Central memory CD8-positive, alpha-beta T cell (primary cell): ENCODE measurements around the gene ANKFN1.

Experiments
- ATAC-seq: fragments of 150-1000 bp; cut with Tn5 transposase; replicated peaks from 2 replicates; pipeline ENCODE4 v1.10.0; 2022; ENCODE audit warnings: mild to moderate bottlenecking, moderate FRiP score, moderate number of reproducible peaks; ENCODE audit not compliant: poor library complexity, severe bottlenecking; ENCODE audit errors: extremely low read depth
- DNase-seq, 2 donors: peaks; one replicate each; pipeline ENCODE4 v3.0.0; 2021; ENCODE audit warnings: low spot score in 2 of 2
- H3K27ac Mint-ChIP-seq: one replicate; pipeline ENCODE4 v1.8.0; 2022; ENCODE audit warnings: low read depth, mild to moderate bottlenecking, moderate library complexity, mixed read lengths
- H3K27me3 Mint-ChIP-seq: one replicate; pipeline ENCODE4 v1.8.0; 2022; ENCODE audit warnings: mixed read lengths
- H3K36me3 Mint-ChIP-seq: one replicate; pipeline ENCODE4 v1.8.0; 2022; ENCODE audit warnings: mild to moderate bottlenecking, moderate library complexity, mixed read lengths; ENCODE audit not compliant: insufficient read depth
- H3K4me1 Mint-ChIP-seq: one replicate; pipeline ENCODE4 v1.8.0; 2022; ENCODE audit warnings: mixed read lengths
- H3K4me3 Mint-ChIP-seq: one replicate; pipeline ENCODE4 v1.8.0; 2022; ENCODE audit warnings: mild to moderate bottlenecking, moderate library complexity, mixed read lengths
- H3K9me3 Mint-ChIP-seq: one replicate; pipeline ENCODE4 v1.8.0; 2022; ENCODE audit warnings: mixed read lengths

The ANKFN1 gene, protein sequence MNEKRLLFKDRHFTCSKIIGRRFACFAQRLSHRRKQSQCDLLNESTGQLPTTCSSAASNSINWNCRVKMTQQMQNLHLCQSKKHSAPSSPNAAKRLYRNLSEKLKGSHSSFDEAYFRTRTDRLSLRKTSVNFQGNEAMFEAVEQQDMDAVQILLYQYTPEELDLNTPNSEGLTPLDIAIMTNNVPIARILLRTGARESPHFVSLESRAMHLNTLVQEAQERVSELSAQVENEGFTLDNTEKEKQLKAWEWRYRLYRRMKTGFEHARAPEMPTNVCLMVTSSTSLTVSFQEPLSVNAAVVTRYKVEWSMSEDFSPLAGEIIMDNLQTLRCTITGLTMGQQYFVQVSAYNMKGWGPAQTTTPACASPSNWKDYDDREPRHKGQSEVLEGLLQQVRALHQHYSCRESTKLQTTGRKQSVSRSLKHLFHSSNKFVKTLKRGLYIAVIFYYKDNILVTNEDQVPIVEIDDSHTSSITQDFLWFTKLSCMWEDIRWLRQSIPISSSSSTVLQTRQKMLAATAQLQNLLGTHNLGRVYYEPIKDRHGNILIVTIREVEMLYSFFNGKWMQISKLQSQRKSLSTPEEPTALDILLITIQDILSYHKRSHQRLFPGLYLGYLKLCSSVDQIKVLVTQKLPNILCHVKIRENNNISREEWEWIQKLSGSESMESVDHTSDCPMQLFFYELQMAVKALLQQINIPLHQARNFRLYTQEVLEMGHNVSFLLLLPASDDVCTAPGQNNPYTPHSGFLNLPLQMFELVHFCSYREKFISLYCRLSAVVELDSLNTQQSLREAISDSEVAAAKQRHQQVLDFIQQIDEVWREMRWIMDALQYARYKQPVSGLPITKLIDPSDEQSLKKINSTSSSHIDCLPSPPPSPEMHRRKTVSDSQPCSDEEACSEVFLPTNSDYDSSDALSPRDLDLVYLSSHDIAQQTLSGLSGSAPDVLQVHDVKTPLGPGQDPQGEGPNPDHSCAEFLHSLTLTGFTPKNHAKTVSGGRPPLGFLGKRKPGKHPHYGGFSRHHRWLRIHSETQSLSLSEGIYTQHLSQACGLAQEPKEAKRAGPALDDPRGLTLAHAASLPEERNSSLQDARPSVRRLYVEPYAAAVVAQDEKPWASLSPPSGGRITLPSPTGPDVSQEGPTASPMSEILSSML

DNA sequence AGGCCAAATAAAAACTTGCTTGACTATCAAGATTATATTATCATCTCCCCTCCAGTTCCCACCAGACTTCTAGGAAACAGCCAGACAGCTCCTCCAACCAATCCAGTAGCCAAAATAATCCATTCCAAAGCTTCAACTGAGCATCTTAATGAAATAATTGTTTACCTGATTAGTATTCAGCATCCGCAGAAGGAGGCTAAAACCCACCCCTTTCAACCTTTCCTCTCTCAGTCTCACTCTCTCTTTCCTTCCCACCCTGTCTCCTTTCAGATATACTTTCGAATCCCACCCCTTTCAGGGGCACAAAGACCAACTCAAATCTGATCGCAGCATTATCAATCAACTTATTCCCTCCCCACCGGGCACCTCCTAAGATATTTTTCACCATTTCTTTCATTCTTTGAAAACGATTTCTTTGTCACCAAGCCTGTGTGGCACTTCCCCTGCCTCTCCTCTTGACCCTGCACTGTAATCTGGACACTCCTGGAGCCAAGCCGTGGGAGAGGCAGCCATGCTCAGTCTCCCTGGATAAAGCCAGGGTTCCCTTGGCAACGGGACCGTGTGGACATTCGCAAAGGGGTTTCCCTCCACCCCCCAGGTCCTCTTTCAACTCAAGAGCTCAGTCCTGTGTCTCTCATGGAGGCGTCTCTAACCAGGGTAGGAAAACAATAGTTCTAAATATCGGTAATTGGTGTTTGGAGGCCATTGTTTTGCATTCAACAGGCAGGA lies at the start of gene ANKFN1:
TSS of gene ANKFN1 (plus strand) at position 602 of the 729 bp plus-strand sequence. CDS start 59,193 bp downstream, outside the sequence.
- no peak for DNase-seq
- Mint-ChIP-seq H3K4me3 (no peak within 1 kb of the TSS), H3K27ac (no peak within 1 kb of the TSS), H3K36me3 (no peaks in the 10 kb centered on the region), H3K4me1 (no peaks in the 10 kb centered on the region), H3K9me3 (no peaks in the 10 kb centered on the region), H3K27me3 (peaks cover 1% of the 10 kb centered on the region)
- ATAC-seq, result no peak

DNA sequence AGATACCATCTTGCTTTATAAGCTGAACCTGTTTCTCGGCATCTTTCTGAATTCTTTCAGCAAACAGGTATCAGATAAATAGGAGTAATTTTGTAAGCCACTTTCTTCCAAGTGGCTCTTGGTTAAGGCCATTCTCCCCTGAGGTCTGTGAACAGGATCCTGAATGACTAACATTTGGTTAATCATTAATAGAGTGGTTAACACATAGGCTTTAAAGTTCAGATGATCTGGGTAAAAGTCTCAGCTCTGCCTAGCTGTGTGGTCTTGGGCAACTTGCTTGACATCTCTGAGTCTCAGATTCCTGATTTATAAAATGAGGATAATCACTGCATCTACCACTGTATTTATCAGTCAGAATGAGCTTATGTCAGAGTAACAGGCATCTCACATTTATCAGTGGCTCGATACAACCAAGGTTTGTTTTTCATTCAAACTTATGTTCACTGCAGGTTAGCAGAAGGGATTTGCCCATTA lies 44.4 kb upstream of the ANKFN1 start:
- Mint-ChIP-seq H3K9me3 (no peaks in the 10 kb centered on the region), H3K27ac (no peak overlapping the region), H3K4me3 (no peak overlapping the region), H3K27me3 (no peaks in the 10 kb centered on the region), H3K4me1 (no peaks in the 10 kb centered on the region), H3K36me3 (no peaks in the 10 kb centered on the region)
- no peak for ATAC-seq
- DNase-seq, result no peak

DNA sequence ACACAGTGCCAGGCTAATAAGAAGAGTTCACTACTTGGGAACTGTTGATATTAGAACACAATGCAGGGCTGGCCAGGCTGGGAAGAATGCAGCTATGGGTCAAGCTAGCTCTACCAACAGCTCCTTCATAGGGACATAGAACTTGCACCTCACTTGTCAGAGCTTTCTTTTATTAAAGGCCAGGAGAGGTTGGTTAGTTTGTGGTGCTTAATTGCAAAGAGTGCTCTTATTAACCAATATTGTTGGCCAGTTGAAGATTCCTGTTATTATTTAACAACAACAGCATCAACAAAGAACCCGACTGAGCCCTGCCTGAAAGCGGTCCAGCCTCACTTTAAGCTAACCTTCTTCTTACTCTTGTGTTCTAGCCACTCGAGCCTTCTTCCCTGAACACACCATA lies 43.4 kb upstream of the ANKFN1 start:
- ATAC-seq (no peak), DNase-seq (no peak)
- Mint-ChIP-seq H3K4me3 (no peak overlapping the region), H3K4me1 (no peaks in the 10 kb centered on the region), H3K9me3 (no peaks in the 10 kb centered on the region), H3K36me3 (no peaks in the 10 kb centered on the region), H3K27me3 (no peaks in the 10 kb centered on the region), H3K27ac (no peak overlapping the region)

DNA sequence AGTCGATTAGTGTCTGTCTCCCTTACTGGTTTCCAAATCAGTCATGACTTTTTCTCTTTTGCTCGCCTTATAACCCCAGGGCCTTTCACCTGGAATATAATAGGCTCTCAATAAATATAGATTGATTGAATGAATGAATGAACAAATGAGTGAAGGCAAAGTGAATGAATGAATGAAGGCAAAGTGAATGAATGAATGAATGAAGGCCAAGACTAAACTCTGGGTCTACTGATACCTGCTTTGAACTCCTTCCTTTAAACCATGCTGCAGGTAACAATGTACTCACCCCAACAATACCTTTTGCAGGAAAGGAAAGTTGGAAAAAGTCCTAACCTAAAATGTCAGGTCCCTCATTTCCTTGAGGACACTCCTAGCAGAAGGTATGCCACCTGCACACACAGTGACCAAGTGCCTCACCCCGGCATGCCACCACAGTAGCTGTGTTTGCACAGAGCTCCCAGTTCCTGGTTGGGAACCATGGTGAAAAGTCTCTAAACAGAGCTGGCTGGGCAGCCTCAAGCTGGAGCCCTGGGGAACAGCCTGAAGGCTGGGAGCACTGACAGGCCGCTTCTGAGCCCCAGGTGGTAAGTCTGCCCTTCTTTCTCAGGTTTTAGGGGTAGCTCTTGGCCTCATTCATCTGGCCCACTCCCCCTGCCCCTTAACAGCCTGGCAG lies 42.7 kb upstream of the ANKFN1 start:
- no peak overlapping the region for H3K27ac Mint-ChIP-seq
- no peak for DNase-seq
- no peaks in the 10 kb centered on the region for H3K36me3 Mint-ChIP-seq
- no peaks in the 10 kb centered on the region for H3K27me3 Mint-ChIP-seq
- H3K4me3 Mint-ChIP-seq, result no peak overlapping the region
- H3K4me1 Mint-ChIP-seq, result no peaks in the 10 kb centered on the region
- no peaks in the 10 kb centered on the region for H3K9me3 Mint-ChIP-seq
- ATAC-seq, result no peak

DNA sequence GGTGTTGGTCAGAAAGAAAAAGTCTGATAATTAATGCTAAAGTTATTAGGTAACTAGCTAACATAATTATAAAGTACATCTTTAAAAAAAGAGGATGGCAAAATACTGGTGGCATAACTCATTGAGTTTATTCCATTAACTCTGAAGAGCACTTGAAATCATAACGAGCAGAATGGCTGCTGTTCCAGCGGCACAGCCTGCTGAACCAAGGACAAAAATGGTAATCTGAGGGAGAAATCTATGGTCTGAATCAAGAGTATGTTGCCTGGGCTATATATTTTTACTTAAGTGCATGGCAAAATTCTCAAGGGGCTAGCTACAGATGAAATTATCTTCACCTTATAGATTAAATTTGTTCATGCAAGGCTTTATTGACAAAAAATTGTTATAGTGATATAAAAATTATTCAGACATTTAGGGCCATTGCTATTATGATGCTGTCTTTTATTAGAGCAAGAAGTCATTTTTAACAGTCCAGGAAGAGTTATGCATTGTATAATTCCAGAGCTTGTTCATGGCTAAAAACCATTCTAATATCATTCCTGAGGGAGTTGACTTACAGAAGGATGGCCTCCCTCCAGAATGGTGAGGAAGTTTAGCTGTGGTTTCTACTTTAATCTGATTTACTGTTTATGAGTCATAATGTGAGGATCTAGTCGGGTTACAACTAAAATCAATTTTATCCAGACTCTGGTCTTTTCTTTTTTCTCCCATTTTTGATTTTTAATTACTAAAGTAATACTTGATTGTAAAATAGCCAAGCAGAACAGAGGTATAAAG lies 41.4 kb upstream of the ANKFN1 start:
- Mint-ChIP-seq H3K4me1 (no peaks in the 10 kb centered on the region), H3K27me3 (no peaks in the 10 kb centered on the region), H3K36me3 (no peaks in the 10 kb centered on the region), H3K27ac (no peak overlapping the region), H3K9me3 (no peaks in the 10 kb centered on the region), H3K4me3 (no peak overlapping the region)
- DNase-seq, result no peak
- ATAC-seq, result no peak

DNA sequence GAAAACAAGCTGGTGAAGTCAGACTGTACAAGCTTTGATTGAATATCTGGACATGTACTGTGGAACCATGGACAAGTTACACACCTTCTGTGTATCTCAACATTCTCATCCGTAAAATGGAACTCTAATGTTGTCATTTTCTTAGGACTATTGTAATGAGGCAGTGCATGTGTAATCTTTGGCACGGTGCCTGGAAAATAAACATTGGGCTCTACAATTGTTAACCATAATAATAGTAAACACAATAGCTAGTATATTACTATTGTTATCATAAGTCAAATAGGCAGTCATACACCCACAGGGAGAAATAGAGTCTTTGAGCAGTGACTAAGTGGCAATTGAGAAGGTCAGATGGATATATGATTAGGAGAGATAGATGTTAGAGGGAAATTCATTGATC lies 39.8 kb upstream of the ANKFN1 start:
- Mint-ChIP-seq H3K27ac (no peak overlapping the region), H3K9me3 (no peaks in the 10 kb centered on the region), H3K4me3 (no peak overlapping the region), H3K36me3 (no peaks in the 10 kb centered on the region), H3K27me3 (no peaks in the 10 kb centered on the region), H3K4me1 (no peaks in the 10 kb centered on the region)
- no peak for DNase-seq
- no peak for ATAC-seq

DNA sequence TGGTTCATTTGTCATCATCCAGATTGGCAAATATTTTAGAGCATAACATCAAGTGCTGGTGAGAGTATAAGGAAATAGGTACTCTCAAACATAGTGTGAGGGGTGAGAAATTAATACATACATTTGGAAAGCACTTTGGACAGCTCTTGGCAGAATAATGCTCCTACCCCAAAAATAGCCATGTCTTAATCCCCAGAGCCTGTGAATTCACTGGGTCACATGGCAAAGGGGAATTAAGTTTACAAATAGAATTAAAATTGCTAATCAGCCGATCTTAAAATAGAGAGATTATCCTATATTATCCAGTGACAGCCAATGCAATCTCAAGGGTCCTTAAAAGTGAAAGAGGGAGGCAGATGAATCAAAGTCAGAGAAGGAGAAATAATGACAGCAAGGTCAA lies 38.8 kb upstream of the ANKFN1 start:
- ATAC-seq (no peak), DNase-seq (no peak)
- no peaks in the 10 kb centered on the region for H3K36me3 Mint-ChIP-seq
- no peaks in the 10 kb centered on the region for H3K27me3 Mint-ChIP-seq
- H3K27ac Mint-ChIP-seq, result no peak overlapping the region
- H3K9me3 Mint-ChIP-seq, result no peaks in the 10 kb centered on the region
- no peak overlapping the region for H3K4me3 Mint-ChIP-seq
- no peaks in the 10 kb centered on the region for H3K4me1 Mint-ChIP-seq

DNA sequence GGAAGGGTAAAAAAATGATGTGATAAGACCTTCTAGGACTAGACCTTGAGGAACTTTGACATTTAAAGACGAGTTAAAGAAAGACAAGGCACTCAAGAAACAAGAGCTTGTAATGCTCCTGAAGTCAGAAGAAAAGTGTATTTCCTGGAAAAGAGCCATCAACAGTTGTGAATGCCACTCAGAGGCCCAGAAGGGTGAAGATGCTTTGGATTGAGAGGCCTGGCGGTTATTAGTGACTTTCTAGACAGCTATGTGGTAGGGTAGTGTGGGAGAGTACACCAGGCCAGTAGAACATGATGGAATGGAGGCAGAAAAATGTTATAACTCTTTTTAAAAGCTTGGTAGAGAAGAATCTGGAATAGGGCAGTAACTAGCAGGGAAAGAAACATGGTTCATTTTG lies 34.1 kb upstream of the ANKFN1 start:
- no peak for ATAC-seq
- Mint-ChIP-seq H3K27ac (no peak overlapping the region), H3K36me3 (no peaks in the 10 kb centered on the region), H3K9me3 (no peaks in the 10 kb centered on the region), H3K27me3 (no peaks in the 10 kb centered on the region), H3K4me3 (no peak overlapping the region), H3K4me1 (no peaks in the 10 kb centered on the region)
- no peak for DNase-seq

DNA sequence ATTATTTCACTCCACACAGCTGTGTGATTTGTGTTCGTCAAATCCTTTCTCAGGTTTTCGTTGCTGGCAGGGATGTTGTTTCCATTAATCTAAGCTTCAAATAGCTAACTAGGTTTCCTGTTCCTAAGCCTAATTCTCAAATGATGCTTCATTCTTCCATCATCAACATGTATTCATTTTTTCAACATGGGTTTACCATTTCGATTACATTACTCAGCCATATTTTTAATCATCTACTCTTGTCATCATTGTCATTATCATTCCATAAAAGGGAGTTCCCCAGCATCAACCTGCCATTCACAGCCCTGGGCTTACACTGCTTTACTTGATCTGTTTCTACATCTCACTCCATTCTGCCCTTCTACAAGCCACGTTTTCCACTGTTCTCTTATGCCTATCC lies 33.3 kb upstream of the ANKFN1 start:
- Mint-ChIP-seq H3K9me3 (no peaks in the 10 kb centered on the region), H3K4me3 (no peak overlapping the region), H3K4me1 (no peaks in the 10 kb centered on the region), H3K36me3 (peaks cover 1% of the 10 kb centered on the region), H3K27ac (no peak overlapping the region), H3K27me3 (no peaks in the 10 kb centered on the region)
- no peak for ATAC-seq
- DNase-seq, result no peak

DNA sequence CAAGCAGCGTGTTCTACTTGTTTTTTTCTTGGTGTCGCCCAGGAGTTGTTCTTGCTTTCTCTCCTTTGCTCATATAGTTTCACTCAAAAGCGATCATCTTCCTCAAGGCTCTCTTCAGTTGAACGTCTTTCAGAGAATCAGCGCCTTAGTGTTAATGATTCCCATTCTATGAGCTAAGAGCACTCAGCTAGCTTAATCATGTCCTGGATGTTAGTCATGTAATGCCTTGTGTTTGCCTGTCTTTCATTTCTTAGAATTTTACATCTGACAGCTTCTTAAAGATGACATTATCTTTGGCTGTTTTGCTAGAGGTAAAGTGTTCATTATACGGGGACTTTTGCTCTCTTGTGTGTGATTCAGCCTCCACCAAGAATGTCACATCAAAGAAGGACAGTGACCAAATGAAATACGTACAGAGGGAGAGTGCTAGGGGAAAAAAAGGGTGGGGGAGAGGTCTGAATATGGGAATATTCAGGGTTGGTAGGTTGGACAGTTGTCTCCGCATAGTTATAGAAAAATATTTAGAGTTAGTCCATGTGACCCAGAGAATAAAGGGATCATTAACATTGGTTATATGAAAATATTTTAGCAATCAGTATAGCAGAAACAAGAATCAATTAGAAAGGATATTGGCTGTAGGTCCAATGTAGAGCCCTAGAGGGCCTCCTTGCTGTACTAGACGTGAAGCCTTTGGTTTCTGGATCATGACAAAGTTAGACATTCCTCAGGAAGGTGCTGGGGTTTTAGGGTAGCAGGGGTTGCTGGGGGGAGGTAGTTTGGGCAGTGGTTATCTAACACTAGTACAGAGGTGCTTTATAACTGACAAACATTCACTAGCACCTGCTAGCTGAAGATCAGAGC lies 31.9 kb upstream of the ANKFN1 start:
- H3K9me3 Mint-ChIP-seq, result no peaks in the 10 kb centered on the region
- H3K4me3 Mint-ChIP-seq, result no peak overlapping the region
- DNase-seq (no peak), ATAC-seq (no peak)
- H3K27ac Mint-ChIP-seq, result no peak overlapping the region
- no peaks in the 10 kb centered on the region for H3K27me3 Mint-ChIP-seq
- no peaks in the 10 kb centered on the region for H3K4me1 Mint-ChIP-seq
- peaks cover 1% of the 10 kb centered on the region for H3K36me3 Mint-ChIP-seq
